SH-SY5Y (cell line): ENCODE measurements around the gene TFDP1.

Experiments
- GATA2 ChIP-seq: IDR thresholded peaks from 2 replicates; pipeline ENCODE4 v1.6.1; 2011; ENCODE audit warnings: mild to moderate bottlenecking, low read depth, low read length
- GATA3 ChIP-seq: IDR thresholded peaks from 2 replicates; pipeline ENCODE4 v1.6.1; 2011; ENCODE audit warnings: low read depth, mild to moderate bottlenecking, low read length, moderate library complexity

Gene TFDP1

DNA sequence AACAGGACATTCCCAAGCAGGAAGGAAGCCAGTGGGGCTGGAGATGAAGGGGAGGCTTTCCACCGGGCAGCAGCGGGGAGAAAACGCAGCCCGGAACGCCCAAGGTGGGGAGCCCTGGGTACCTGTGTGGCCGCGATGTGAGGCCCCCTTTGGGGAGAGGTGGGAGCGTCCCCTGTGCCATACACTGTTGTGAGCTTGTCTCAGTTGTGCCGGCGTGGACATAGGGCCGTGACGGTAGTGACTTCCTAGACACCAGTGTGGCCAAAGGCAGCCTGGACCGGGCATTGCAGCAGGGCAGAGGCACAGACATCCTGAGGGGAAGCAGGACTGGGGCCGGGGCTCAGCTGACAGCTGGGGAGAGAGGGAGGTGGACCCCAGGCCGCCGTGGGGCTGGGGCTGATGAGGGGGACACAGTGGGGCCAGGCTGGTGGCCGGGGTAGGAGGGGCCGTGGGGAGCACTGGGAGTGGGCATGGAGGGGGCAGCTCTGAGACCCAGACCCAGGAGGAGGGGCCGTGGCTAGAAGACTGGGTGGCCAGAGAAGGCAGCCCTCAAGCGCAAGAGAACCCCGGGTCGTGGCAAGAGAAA, 38.5 kb upstream of the TFDP1 start:
- TF ChIP-seq GATA2 (no peak), GATA3 (no peak)

DNA sequence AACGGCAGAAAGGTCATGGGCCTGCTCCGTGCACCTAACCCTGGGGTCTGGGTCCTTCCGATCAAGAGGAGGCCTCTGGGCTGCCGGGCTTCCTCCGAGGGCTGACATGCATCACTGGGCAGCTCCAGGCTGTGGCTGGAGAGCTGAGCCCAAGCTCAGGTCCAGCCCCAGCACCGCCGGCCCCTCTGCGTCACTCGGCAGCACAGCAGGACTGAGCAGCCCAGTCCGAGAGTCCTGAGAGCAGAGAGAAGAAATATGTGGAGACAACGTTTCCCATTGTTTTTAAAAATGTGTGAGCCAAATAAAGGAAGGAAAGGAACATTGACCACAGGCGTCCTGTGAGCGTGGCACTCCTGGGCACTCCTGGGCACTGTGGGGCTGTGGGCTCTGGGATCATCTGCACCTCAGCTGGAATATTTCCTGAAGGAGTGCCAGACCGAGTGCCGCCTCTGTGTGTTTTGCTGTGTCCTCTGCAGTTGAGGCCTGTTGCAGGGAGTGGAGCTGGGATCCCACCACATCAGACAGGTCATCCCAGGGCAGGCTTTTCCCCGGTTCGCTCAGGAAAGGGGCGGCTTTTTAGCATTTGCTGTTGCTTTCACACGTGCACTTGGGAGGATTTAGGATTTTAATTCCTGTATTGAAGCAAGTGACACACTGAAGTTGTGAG, 37.8 kb upstream of the TFDP1 start:
- TF ChIP-seq GATA2 (no peak), GATA3 (no peak)

GRCh38 chr13:113547238-113547971, 37.1 kb upstream of the TFDP1 start:
- no peak for TF ChIP-seq GATA3
- TF ChIP-seq GATA2 = no peak

GRCh38 chr13:113548171-113548641, 36.3 kb upstream of the TFDP1 start:
- TF ChIP-seq GATA2 = no peak
- no peak for TF ChIP-seq GATA3

DNA sequence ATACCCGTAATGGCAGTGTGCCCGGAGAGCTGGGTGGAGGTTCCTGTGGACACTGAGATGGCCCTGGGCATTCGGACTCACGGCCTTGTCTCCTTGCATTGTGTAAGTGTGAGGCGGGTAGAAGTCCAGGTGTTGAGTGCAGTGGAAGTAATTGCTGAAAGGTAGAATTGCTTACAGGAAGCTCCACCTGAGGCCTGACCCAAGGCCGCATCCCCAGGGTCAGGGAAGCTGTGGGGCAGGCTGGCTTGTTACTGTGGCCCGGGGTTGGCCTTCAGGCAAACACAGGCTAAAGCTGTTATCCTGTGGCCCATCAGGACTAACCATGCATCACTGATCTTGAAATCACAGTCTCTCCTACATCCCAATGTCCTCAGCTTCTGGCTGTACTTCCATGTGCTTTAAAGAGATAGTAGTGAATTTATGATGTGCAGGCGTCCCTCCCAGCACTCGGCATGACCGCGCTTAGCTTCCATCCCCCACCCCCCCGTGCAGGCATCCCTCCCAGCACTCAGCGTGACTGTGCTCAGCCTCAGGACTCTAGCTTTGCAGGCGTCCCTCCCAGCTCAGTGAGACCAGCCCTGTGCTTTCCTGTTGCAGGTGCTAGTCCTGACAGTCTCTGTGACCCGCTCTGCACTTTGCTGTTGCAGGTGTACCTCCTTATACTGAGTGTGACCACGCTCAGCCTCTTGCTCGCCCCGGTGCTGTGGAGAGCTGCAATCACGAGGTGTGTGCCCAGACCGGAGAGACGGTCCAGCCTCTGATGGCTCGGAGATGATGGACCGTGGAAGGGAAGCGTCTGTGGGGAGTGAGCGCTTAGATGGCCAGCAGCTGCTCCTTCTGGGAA, 35.6 kb upstream of the TFDP1 start:
- TF ChIP-seq GATA3 (no peak), GATA2 (peak; percentile 83)

GRCh38 chr13:113550453-113550852, 34.1 kb upstream of the TFDP1 start:
- TF ChIP-seq GATA2 (no peak), GATA3 (no peak)

DNA sequence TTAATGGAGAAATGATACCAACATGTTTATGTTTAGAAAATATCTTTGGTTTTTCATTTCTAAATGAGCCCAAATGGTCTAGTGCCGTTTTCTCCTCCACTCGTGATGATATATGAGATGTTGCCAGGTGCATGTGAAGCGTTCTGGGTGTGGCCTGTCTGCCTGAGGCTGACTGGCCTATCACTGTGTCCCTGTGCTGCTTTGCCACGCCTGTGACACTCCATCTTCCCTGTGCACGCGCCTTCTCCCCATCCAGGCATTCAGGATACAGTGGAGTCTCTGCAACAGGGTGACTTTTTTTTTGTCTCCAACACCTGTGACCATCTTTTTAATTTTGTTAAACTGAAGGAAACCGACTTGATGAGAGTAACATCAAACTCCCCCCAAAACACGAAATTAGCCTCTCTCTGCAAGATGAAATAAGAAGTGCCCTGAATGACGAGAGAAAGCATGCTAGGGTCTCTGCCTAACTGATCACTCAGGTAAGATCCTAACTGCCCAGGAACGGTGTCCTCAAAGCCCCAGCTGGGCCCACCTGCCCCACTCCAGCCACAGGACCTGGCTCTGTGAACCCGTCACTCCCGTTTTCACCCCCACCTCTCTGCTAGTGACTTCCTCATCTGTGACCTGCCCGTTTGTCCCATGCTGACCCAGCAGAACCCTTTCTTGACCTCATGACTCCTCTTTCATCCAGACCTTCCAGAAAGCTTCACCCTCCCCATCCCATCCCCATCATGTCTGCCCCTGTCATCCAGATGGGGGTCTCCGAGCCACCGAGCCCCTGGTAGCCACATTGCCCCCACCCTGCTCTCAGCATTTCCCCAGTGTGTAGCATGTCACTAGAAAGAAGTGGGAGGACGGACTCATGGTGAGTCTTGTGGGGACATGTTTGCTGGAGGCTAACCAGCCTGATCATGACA, 33.2 kb upstream of the TFDP1 start:
- TF ChIP-seq GATA3 = no peak
- TF ChIP-seq GATA2 = no peak

DNA sequence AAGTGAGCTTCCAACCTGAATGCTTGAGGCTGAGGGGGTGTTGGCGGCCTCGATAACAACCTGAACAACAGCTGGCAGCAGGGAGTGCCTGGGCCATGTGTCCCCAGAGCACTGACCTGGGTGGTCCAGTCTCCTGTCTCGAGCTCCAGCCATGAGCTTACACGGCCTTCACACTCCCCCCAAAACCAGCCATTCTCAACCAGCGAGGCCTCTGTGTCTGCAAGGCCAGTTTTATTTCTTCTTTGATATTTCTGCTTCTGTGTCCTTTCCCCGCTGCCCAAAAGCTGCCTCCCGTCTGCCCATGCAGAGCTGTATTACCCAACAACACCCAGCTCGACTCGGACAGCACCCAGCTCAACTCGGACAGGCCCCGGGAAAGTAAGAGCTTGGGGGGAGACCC, 32.5 kb upstream of the TFDP1 start:
- TF ChIP-seq GATA3 (no peak), GATA2 (no peak)

DNA sequence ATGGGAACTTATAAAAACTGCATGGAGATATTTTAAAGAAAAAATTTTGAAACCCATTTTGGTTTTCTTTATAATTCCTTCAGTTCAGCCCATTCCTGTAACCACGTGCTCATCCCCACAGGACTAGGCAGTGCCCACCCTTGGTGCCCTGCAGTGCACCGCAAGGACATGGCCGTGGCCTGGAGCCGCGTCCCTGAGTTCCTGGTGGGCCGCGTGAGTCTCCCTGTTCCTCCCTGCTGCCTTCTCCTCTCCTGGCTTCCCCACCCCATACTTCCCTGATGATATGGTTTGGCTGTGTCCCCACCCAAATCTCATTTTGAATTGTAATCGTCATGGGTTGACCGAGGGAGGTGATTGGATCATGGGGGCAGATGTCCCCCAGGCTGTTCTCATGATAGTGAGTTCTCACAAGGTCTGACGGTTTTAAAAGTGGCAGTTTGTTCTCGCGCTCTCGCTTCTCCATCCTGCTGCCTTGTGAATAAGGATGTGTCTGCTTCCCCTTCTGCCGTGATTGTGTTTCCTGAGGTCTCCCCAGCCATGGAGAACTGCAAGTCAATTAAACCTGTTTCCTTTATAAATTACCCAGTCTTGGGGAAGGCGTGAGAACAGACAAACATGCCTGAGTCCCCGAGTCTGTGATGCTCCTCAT, 31.6 kb upstream of the TFDP1 start:
- TF ChIP-seq GATA2 (no peak), GATA3 (no peak)

DNA sequence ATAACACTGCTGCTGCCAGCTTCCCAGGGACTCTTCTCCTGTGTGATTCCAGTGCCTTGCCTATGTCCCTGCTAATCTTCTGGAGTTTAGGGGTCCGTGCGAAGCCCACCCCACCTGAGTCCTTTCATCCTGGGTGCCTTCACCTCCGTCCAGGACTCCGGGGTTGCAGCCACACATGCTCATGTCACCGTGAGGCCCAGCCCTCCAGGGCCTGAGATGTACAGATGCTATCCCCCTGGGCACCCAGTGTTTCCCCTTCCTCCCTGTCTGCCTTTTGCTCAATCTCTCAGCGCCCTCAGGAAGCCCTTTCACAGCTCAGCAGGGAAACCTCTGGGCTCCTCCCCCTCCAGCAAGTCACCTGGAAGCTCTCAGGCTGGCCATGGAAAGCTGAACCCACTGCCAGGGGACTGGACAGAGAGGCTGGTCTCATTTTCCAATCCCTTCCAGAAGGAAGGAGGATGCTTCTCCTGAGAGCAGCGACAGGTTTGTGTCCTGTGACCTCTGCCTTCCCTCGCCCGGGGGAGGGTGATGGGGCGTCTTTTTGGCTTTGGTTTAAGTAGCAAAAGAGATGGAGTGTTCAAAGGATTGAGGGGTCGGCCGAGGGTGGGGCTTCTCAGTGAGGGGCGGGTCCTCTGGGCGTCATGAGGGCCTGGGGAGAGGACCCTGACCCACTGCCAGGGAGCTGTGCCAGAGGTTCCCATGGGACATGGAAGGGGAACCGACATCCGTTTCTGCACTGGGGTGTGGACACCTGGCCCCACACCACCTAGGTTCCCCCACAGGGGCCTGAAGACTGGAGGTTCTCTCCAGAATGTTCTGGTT, 30.8 kb upstream of the TFDP1 start:
- TF ChIP-seq GATA3 = no peak
- no peak for TF ChIP-seq GATA2

GRCh38 chr13:113554333-113554700, 30.2 kb upstream of the TFDP1 start:
- TF ChIP-seq GATA2 = no peak
- TF ChIP-seq GATA3 = no peak

DNA sequence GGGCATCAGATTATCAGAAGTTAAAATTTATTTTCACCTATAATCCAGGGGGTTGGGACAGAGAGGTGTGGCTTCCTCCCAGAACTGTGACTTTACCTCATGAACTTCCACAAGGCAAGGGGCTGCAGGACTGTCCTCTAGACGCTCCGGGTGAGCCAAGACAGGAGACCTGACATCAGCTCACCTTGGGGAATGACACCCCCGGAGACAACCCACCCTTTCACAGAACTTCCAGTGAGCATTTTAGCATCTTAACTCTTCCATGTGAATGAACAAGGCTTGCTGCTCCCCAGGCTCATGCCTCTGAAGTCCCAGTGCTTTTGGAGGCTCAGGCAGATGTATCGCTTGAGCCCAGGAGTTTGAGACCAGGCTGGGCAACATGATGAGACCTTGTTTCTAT, 29.4 kb upstream of the TFDP1 start:
- TF ChIP-seq GATA3 (no peak), GATA2 (no peak)
